Nephron (organoid): Measurements from ENCODE around the gene PAQR8.

ENCODE experiments used
- H3K27ac Mint-ChIP-seq, 3 experiments: 2 replicates each; pipeline ENCODE4 v1.8.0; 2020; ENCODE audit warnings: mixed read lengths in 3 of 3, mild to moderate bottlenecking in 2 of 3, moderate library complexity in 1 of 3
- H3K27me3 Mint-ChIP-seq: 2 replicates; pipeline ENCODE4 v1.8.0; 2021; ENCODE audit warnings: low read depth, mild to moderate bottlenecking, moderate library complexity, mixed read lengths
- H3K36me3 Mint-ChIP-seq: 2 replicates; pipeline ENCODE4 v1.8.0; 2020; ENCODE audit warnings: low read depth, mixed read lengths
- H3K4me1 Mint-ChIP-seq: 2 replicates; pipeline ENCODE4 v1.8.0; 2020; ENCODE audit warnings: mixed read lengths
- H3K4me3 Mint-ChIP-seq, 3 experiments: 2 replicates each; pipeline ENCODE4 v1.8.0; 2020; ENCODE audit warnings: mild to moderate bottlenecking in 3 of 3, mixed read lengths in 3 of 3, moderate library complexity in 2 of 3
- H3K9me3 Mint-ChIP-seq: 2 replicates; pipeline ENCODE4 v1.8.0; 2020; ENCODE audit warnings: mixed read lengths
- CTCF ChIP-seq, 3 experiments: fragments of 200-600 bp; sonication (generic); IDR thresholded peaks; one replicate each; pipeline ENCODE4 v1.5.0; 2021; ENCODE audit warnings: antibody characterized with exemption in 3 of 3; ENCODE audit not compliant: unreplicated experiment in 3 of 3

PAQR8 gene

DNA sequence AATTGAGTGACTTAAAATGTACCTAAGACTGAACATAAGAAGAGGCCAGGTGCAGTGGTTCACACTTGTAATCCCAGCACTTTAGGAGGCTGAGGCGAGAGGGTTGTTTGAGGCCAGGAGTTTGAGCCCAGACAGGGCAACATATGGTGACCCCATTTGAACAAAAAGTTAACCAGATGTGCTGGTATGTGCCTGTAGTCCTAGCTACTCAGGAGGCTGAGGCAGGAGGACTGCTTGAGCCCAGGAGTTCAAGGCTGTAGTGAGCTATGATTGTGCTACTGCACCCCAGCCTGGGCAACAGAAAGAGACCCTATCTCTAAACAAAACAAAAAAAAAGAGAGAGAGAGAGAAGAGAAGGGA, 10.1 kb upstream of the PAQR8 start:
- Mint-ChIP-seq H3K36me3 (no peaks in the 10 kb centered on the region), H3K4me3 (no peak overlapping the region), H3K4me1 (no peaks in the 10 kb centered on the region), H3K27me3 (no peaks in the 10 kb centered on the region), H3K27ac (no peak overlapping the region), H3K9me3 (no peaks in the 10 kb centered on the region)
- TF ChIP-seq CTCF (IDR thresholded peaks at IDR 0.05; ENCODE audit: unreplicated experiment in 3 of 3) = no peak

DNA sequence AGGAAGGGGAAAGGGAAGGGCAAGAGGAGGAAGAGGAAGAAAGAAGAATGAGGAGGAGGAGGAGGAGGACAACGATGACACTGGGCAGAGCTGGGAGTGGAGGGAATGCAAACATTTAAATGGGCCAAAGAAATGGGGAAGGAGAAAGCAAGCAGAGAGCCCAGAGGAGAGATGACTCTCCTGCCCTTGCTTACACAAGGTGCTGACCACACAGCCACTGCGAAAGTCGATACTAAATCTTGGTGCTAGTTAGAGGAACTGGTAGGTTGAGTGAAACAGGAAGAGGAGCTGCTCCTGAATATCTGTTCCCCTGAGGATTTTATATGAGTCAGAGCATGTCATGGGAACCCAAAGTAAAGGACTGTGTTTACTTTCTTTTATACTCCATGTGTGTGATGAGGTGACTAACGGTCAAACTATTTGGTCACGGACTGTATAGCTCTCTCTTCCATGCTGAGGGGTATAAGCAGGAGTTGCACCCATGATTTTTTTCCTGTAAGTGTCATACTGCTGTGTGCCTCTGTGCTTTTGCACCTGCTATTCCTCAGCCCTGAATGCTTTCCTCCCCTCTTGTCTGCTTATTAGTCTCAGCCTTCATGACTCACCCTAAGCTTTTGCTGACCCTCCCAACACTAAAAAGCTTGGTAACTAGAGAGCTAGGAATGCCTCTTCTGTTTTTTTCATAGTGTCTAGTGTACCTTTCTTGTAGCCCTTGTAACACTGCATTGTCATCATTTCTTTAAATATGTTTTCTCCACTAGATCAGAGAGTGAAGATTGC, 9.5 kb upstream of the PAQR8 start:
- no peak overlapping the region for H3K27ac Mint-ChIP-seq
- H3K4me1 Mint-ChIP-seq = no peaks in the 10 kb centered on the region
- no peaks in the 10 kb centered on the region for H3K27me3 Mint-ChIP-seq
- no peaks in the 10 kb centered on the region for H3K36me3 Mint-ChIP-seq
- H3K9me3 Mint-ChIP-seq = no peaks in the 10 kb centered on the region
- TF ChIP-seq CTCF (IDR thresholded peaks at IDR 0.05; ENCODE audit: unreplicated experiment in 3 of 3) = no peak
- no peak overlapping the region for H3K4me3 Mint-ChIP-seq

DNA sequence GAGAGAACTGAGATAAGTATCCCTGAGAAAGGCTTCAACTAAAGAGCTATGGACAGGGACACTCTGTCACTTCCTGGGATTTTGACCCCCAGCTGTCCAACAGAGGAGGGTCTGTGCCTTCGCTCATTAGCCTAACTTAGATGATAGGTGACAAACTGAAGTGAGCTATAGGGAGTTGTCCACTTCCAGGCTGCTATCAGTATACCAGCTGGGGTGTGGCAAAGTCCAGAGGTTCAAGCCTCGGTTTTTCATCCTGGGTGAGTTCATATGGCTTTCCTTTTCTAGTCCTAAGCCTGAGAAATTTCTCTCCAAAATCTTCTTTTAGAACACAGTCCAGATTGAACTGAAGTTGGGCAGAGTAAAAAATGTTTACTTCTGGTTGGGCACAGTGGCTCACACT, 5.9 kb upstream of the PAQR8 start:
- Mint-ChIP-seq H3K4me1 (no peaks in the 10 kb centered on the region), H3K9me3 (no peaks in the 10 kb centered on the region), H3K36me3 (no peaks in the 10 kb centered on the region), H3K4me3 (no peak overlapping the region), H3K27me3 (no peaks in the 10 kb centered on the region), H3K27ac (no peak overlapping the region)
- no peak for TF ChIP-seq CTCF (IDR thresholded peaks at IDR 0.05; ENCODE audit: unreplicated experiment in 3 of 3)

GRCh38 chr6:52359403-52359802, 2.5 kb upstream of the PAQR8 start:
- H3K36me3 Mint-ChIP-seq = no peaks in the 10 kb centered on the region
- no peak for TF ChIP-seq CTCF (IDR thresholded peaks at IDR 0.05; ENCODE audit: unreplicated experiment in 3 of 3)

DNA sequence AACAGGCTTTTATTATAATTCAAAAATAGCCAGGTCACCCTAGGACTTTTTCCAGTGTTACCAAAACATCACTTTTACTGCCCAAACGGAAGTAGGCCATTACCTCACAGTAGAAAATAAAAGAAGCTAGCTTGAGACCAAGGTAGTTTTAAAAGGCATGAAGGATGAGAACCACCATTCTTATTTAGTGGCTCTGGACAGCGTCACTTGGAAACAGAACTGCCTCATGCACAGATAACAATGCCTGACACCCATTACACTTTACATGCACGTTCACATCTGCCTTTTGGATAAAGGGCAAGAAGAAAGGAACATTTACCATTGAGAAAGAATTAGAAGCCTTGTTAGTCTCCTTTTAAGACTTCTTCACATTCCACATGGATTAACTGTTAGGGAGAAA, 1.9 kb upstream of the PAQR8 start:
- H3K4me3 Mint-ChIP-seq = peak overlapping the region; percentile 54 to 88 (median 86)
- H3K27ac Mint-ChIP-seq = no peak overlapping the region
- H3K9me3 Mint-ChIP-seq = no peaks in the 10 kb centered on the region
- H3K27me3 Mint-ChIP-seq = peaks cover 14% of the 10 kb centered on the region
- H3K36me3 Mint-ChIP-seq = no peaks in the 10 kb centered on the region
- H3K4me1 Mint-ChIP-seq = peaks cover 17% of the 10 kb centered on the region
- no peak for TF ChIP-seq CTCF (IDR thresholded peaks at IDR 0.05; ENCODE audit: unreplicated experiment in 3 of 3)

More at GRCh38 chr6:52359403-52359802, 2.5 kb upstream of the PAQR8 start:
- peaks cover 17% of the 10 kb centered on the region for H3K4me1 Mint-ChIP-seq
- peak overlapping the region in 2 of 3 experiments; percentile 86 to 88 for H3K4me3 Mint-ChIP-seq
- H3K9me3 Mint-ChIP-seq = no peaks in the 10 kb centered on the region
- no peak overlapping the region for H3K27ac Mint-ChIP-seq
- H3K27me3 Mint-ChIP-seq = peaks cover 14% of the 10 kb centered on the region
